ENCODE results near the gene SLC2A14. TPM values are rescaled to one million over a fixed set of nuclear protein-coding genes. Genes with fewer than 3 reads are reported as not detected.
A peak's percentile ranks its signal among the peaks of the same experiment; 100 is the strongest.
"Not testable (repeated sequence)": the region's sequence is repeated elsewhere in the genome, so short reads cannot be mapped to it uniquely, and the experiment has no call there.

The SLC2A14 gene
- total RNA-seq, 3 donors from 2014 or later, result 0.41 to 0.81 (median 0.47) TPM

DNA sequence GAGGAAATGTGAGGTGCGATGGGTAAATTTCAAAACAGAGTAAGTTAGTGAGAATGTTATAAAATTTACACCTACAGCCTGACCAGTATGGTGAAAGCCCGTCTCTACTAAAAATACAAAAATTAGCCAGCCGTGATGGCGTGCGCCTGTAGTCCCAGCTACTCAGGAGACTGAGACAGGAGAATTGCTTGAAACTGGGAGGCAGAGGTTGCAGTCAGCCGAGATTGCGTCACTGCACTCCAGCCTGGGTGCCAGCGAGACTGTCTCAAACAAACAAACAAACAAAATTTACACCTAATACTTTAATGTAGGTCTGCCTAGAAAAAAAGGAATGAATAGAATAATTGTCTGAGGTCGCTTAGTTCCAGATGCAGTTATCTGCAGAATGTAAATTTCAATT lies 37.6 kb downstream of the SLC2A14 start:
- no peak for ATAC-seq
- DNase-seq, result no peak

DNA sequence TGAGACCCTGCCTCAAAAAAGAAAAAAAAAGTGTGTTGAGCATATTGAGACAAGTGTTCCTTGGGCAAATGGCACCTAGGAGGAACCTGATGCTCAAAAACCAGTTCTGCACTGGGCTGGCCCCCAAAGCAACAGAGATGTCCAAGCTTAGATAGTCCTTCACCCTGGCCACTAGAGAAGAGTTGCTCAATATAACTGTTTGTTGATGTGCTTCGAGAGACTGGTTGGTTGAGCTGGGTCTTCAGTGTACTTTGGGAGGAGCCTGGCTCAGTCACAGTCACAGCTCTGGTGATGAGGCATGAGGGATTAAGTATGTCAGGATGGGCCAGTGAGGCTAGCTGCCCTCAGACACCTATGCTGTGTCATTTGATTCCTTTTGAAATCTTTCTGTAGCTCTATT lies 38.0 kb downstream of the SLC2A14 start:
- no peak overlapping the region for H3K4me3 ChIP-seq
- intact Hi-C loops (cut with DNase I, micrococcal nuclease), result no loop called here
- TF ChIP-seq, protein P1, sequence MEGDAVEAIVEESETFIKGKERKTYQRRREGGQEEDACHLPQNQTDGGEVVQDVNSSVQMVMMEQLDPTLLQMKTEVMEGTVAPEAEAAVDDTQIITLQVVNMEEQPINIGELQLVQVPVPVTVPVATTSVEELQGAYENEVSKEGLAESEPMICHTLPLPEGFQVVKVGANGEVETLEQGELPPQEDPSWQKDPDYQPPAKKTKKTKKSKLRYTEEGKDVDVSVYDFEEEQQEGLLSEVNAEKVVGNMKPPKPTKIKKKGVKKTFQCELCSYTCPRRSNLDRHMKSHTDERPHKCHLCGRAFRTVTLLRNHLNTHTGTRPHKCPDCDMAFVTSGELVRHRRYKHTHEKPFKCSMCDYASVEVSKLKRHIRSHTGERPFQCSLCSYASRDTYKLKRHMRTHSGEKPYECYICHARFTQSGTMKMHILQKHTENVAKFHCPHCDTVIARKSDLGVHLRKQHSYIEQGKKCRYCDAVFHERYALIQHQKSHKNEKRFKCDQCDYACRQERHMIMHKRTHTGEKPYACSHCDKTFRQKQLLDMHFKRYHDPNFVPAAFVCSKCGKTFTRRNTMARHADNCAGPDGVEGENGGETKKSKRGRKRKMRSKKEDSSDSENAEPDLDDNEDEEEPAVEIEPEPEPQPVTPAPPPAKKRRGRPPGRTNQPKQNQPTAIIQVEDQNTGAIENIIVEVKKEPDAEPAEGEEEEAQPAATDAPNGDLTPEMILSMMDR (IDR thresholded peaks at IDR 0.05), result no peak
- DNase-seq (no peak), ATAC-seq (no peak)
- no peaks in the 10 kb centered on the region for H3K4me1 ChIP-seq (ENCODE audit: low read depth)
- no peaks in the 10 kb centered on the region for H3K9me3 ChIP-seq
- no peaks in the 10 kb centered on the region for H3K36me3 ChIP-seq (ENCODE audit: low read depth)

More for the DNA sequence above, 37.6 kb downstream of the SLC2A14 start:
- H3K4me3 ChIP-seq, result no peak overlapping the region
- no peaks in the 10 kb centered on the region for H3K4me1 ChIP-seq (ENCODE audit: low read depth)
- TF ChIP-seq, protein P1 (IDR thresholded peaks at IDR 0.05), result no peak
- no peaks in the 10 kb centered on the region for H3K36me3 ChIP-seq (ENCODE audit: low read depth)
- no peaks in the 10 kb centered on the region for H3K9me3 ChIP-seq
- intact Hi-C loops (cut with DNase I, micrococcal nuclease), result no loop called here

DNA sequence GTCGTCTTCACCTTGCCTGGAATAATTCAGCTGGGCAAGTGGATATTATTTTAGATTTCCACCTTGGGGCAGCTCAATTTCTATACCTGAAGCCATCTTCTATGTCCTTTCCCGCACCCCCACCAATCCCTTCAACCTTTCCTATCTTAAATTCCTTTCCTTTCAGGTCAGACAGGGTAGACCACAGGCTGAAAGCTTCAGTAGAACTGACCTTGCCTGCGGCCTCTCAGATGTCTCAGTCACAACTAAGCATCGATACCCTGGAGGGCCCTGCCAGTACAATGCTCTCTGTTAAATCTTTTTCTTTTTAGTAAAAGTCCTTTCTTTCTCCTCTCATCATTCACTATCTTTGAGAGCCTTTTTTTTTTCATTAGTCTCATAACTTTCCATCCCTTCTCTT lies 38.9 kb downstream of the SLC2A14 start:
- intact Hi-C loops (cut with DNase I, micrococcal nuclease), result no loop called here
- no peaks in the 10 kb centered on the region for H3K9me3 ChIP-seq
- ATAC-seq (no peak), DNase-seq (no peak)
- H3K4me1 ChIP-seq (ENCODE audit: low read depth), result no peaks in the 10 kb centered on the region
- H3K36me3 ChIP-seq (ENCODE audit: low read depth), result no peaks in the 10 kb centered on the region
- TF ChIP-seq, protein P1 (IDR thresholded peaks at IDR 0.05), result no peak
- no peak overlapping the region for H3K4me3 ChIP-seq

- H3K4me1 ChIP-seq (ENCODE audit: low read depth); H3K9me3 ChIP-seq; H3K4me3 ChIP-seq; ATAC-seq; H3K36me3 ChIP-seq (ENCODE audit: low read depth); intact Hi-C loops (cut with DNase I, micrococcal nuclease); DNase-seq: not testable (repeated sequence)
These were observed 39.5 kb downstream of the SLC2A14 start for GRCh38 chr12:7833201-7833600.

GRCh38 chr12:7832059-7832696 lies 40.5 kb downstream of the SLC2A14 start:
- H3K36me3 ChIP-seq (ENCODE audit: low read depth), result no peaks in the 10 kb centered on the region
- H3K4me3 ChIP-seq, result no peak overlapping the region
- intact Hi-C loops (cut with DNase I, micrococcal nuclease), result no loop called here
- TF ChIP-seq, protein P1 (IDR thresholded peaks at IDR 0.05), result no peak
- DNase-seq (peak in 1 of 3 donors; percentile 25), ATAC-seq (peak; percentile 45)
- H3K9me3 ChIP-seq, result no peaks in the 10 kb centered on the region
- no peaks in the 10 kb centered on the region for H3K4me1 ChIP-seq (ENCODE audit: low read depth)

GRCh38 chr12:7829737-7830136 lies 43.0 kb downstream of the SLC2A14 start:
- H3K4me1 ChIP-seq (ENCODE audit: low read depth); H3K9me3 ChIP-seq; H3K4me3 ChIP-seq; H3K36me3 ChIP-seq (ENCODE audit: low read depth); ATAC-seq; DNase-seq; intact Hi-C loops (cut with DNase I, micrococcal nuclease): not testable (repeated sequence)

- H3K4me1 ChIP-seq (ENCODE audit: low read depth); intact Hi-C loops (cut with DNase I, micrococcal nuclease); H3K4me3 ChIP-seq; ATAC-seq; H3K9me3 ChIP-seq; DNase-seq; H3K36me3 ChIP-seq (ENCODE audit: low read depth): not testable (repeated sequence)
These were observed 47.0 kb downstream of the SLC2A14 start for GRCh38 chr12:7825754-7826153.

Measured in mucosa of descending colon (tissue), 3 donors.